CD4-positive, alpha-beta T cell (primary cell): ENCODE results near the gene LY6G5C. TPM values are rescaled to one million over a fixed set of nuclear protein-coding genes. Genes with fewer than 3 reads are reported as not detected.

ENCODE experiments used
- ATAC-seq: fragments of 200-7000 bp; cut with Tn5 transposase; one replicate; pipeline ENCODE4 v1.10.0; 2022; ENCODE audit warnings: mild to moderate bottlenecking; ENCODE audit not compliant: poor library complexity
- CTCF ChIA-PET: fragments of 350-600 bp; sonication (Branson Sonifier 250); formaldehyde crosslinking; loops from one replicate; lab custom pipeline; 2021; ENCODE audit warnings: antibody characterized with exemption, inconsistent platforms; lab: Charles Lee
- POLR2A ChIA-PET: fragments of 350-600 bp; sonication (Branson Sonifier 250); formaldehyde crosslinking; loops from one replicate; lab custom pipeline; 2021; ENCODE audit warnings: antibody characterized with exemption, inconsistent platforms; lab: Charles Lee
- DNase-seq, 14 experiments: peaks; one replicate each; pipeline ENCODE4 v3.0.0-alpha.2; 2013 to 2020; ENCODE audit warnings: mixed read lengths in 2 of 14
- H3K27ac ChIP-seq, 2 donors: one replicate each; pipeline versions ENCODE4 v1.5.1 to v1.7.0; 2013; ENCODE audit warnings: low read length in 2 of 2, low read depth in 1 of 2, mild to moderate bottlenecking in 1 of 2
- H3K27me3 ChIP-seq, 2 experiments: 1 replicate in 1 of 2; 2 replicates in 1 of 2; pipeline versions ENCODE4 v1.6.1 to v1.7.0; 2013; ENCODE audit warnings: low read length in 2 of 2, control low read depth in 1 of 2, mild to moderate bottlenecking in 1 of 2, moderate library complexity in 1 of 2; ENCODE audit not compliant: insufficient read depth in 2 of 2, control insufficient read depth in 1 of 2
- H3K36me3 ChIP-seq: one replicate; pipeline ENCODE4 v1.6.1; 2013; ENCODE audit warnings: low read length, control low read depth; ENCODE audit not compliant: insufficient read depth
- H3K4me1 ChIP-seq: one replicate; pipeline ENCODE4 v1.6.1; 2013; ENCODE audit warnings: low read length, control low read depth; ENCODE audit not compliant: insufficient read depth
- H3K4me3 ChIP-seq: one replicate; pipeline ENCODE4 v1.5.1; 2013; ENCODE audit warnings: mild to moderate bottlenecking, low read length, moderate library complexity
- H3K9me3 ChIP-seq, 2 experiments: 1 replicate in 1 of 2; 2 replicates in 1 of 2; pipeline versions ENCODE4 v1.6.1 to v1.7.0; 2013; ENCODE audit warnings: low read length in 2 of 2, mild to moderate bottlenecking in 2 of 2, control low read depth in 1 of 2, moderate library complexity in 1 of 2; ENCODE audit not compliant: control insufficient read depth in 1 of 2, insufficient read depth in 1 of 2
- H3K27ac Mint-ChIP-seq: one replicate; pipeline ENCODE4 v1.8.0; 2020; ENCODE audit warnings: mixed read lengths
- H3K27me3 Mint-ChIP-seq: one replicate; pipeline ENCODE4 v1.8.0; 2021; ENCODE audit warnings: mixed read lengths
- H3K36me3 Mint-ChIP-seq: one replicate; pipeline ENCODE4 v1.8.0; 2021; ENCODE audit warnings: low read depth, mixed read lengths
- H3K4me1 Mint-ChIP-seq: one replicate; pipeline ENCODE4 v1.8.0; 2021; ENCODE audit warnings: low read depth, mixed read lengths
- H3K4me3 Mint-ChIP-seq: one replicate; pipeline ENCODE4 v1.8.0; 2020; ENCODE audit warnings: mild to moderate bottlenecking, mixed read lengths
- H3K9me3 Mint-ChIP-seq: one replicate; pipeline ENCODE4 v1.8.0; 2020; ENCODE audit warnings: mixed read lengths
- intact Hi-C, 2 experiments: fragments of 100-400 bp; cut with DNase I in 1 of 2; cut with micrococcal nuclease in 1 of 2; formaldehyde crosslinking; loops; one replicate each; pipeline versions ENCODE4 v1.15.1 to v1.9.0; 2023 to 2025; cut with DNase I, micrococcal nuclease
- total RNA-seq, 174 experiments: library from RNA in 2 of 174; stranded (reverse) in 2 of 174; gene quantifications; one replicate each; pipeline ENCODE4 v1.2.3 and lab custom pipeline; 2021 to 2026
- TF ChIP-seq, protein P1 (sequence below): fragments of 200-600 bp; IDR thresholded peaks from one replicate; pipeline ENCODE4 v1.8.0; 2022; ENCODE audit warnings: antibody characterized with exemption, mild to moderate bottlenecking

Gene LY6G5C
- total RNA-seq, 2 experiments from 2014 or later: 0.49 to 0.67 TPM

GRCh38 chr6:31691564-31692108 lies 10.8 kb upstream of the LY6G5C start:
- no peaks in the 10 kb centered on the region for H3K27me3 Mint-ChIP-seq

GRCh38 chr6:31691078-31691463 lies 10.2 kb upstream of the LY6G5C start:
- Mint-ChIP-seq H3K27me3 (no peaks in the 10 kb centered on the region), H3K27ac (no peak overlapping the region), H3K4me3 (no peak overlapping the region), H3K9me3 (no peaks in the 10 kb centered on the region), H3K4me1 (no peaks in the 10 kb centered on the region), H3K36me3 (peaks cover 84% of the 10 kb centered on the region)
- TF ChIP-seq, protein P1, sequence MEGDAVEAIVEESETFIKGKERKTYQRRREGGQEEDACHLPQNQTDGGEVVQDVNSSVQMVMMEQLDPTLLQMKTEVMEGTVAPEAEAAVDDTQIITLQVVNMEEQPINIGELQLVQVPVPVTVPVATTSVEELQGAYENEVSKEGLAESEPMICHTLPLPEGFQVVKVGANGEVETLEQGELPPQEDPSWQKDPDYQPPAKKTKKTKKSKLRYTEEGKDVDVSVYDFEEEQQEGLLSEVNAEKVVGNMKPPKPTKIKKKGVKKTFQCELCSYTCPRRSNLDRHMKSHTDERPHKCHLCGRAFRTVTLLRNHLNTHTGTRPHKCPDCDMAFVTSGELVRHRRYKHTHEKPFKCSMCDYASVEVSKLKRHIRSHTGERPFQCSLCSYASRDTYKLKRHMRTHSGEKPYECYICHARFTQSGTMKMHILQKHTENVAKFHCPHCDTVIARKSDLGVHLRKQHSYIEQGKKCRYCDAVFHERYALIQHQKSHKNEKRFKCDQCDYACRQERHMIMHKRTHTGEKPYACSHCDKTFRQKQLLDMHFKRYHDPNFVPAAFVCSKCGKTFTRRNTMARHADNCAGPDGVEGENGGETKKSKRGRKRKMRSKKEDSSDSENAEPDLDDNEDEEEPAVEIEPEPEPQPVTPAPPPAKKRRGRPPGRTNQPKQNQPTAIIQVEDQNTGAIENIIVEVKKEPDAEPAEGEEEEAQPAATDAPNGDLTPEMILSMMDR: no peak
- ATAC-seq (no peak), DNase-seq (no peak)
- Histone ChIP-seq H3K27ac (no peak overlapping the region), H3K36me3 (peaks cover 85% of the 10 kb centered on the region), H3K4me1 (no peaks in the 10 kb centered on the region), H3K4me3 (no peak overlapping the region), H3K27me3 (no peaks in the 10 kb centered on the region), H3K9me3 (no peaks in the 10 kb centered on the region)
- intact Hi-C loops: no loop called here
- POLR2A ChIA-PET: no interaction called here
- CTCF ChIA-PET: interaction anchor here (0.7 kb wide), 1 partner anchor 38 kb away, joined by 3 read pairs; no protein-coding TSS in a partner anchor

More at GRCh38 chr6:31691564-31692108, 10.8 kb upstream of the LY6G5C start:
- H3K27ac Mint-ChIP-seq: no peak overlapping the region
- ATAC-seq (no peak), DNase-seq (no peak)
- POLR2A ChIA-PET: no interaction called here
- H3K36me3 Mint-ChIP-seq: peaks cover 84% of the 10 kb centered on the region
- Histone ChIP-seq H3K27me3 (no peaks in the 10 kb centered on the region), H3K36me3 (peaks cover 86% of the 10 kb centered on the region), H3K27ac (no peak overlapping the region), H3K9me3 (no peaks in the 10 kb centered on the region), H3K4me1 (no peaks in the 10 kb centered on the region), H3K4me3 (no peak overlapping the region)
- H3K4me3 Mint-ChIP-seq: no peak overlapping the region
- intact Hi-C loops: no loop called here
- no peaks in the 10 kb centered on the region for H3K9me3 Mint-ChIP-seq
- CTCF ChIA-PET: no interaction called here
- TF ChIP-seq, protein P1: no peak
- H3K4me1 Mint-ChIP-seq: no peaks in the 10 kb centered on the region

DNA sequence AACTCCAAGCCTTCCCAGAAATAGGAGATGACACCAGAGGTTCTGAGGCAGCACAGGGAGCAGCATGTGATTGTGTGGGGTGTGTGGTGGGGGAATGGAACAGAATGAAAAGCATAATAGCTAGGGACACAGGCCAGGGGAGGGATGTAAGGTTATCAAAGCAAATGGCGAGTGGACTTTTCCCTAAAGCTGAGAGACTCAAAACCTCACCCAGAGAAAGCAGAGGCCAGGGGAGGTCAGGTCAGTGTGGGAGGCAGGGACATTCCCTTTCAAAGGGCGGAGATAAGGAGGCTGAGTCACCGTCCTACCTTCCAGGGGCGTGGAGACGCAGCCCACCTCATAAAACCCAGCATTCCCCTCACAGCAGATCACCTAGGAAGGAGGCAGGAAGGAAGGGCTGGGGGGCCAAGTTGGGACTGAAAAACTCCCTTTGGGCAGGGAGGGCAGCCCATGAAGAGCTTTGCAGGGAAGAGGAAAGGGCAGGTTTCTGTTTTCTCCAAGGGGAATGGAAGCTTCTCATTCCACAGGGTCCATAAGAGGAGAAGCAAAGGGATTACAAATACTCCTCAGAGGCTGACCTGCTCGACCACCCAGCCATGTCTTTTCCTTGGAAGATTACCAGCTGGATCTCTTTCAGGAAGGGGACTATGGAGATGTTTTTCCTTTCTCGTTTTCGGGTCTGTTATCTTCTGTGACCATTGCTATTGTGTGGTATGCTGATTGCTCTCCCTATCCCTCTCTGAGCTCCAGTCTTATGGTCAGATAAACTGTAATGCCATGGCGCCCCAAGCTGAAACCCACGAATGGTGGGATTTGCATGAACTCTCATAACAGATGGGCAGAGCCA lies 9.6 kb upstream of the LY6G5C start:
- no peak for DNase-seq
- no peaks in the 10 kb centered on the region for H3K27me3 ChIP-seq
- no peak overlapping the region for H3K27ac Mint-ChIP-seq
- no peak overlapping the region for H3K4me3 Mint-ChIP-seq
- no peak overlapping the region for H3K27ac ChIP-seq
- no peaks in the 10 kb centered on the region for H3K27me3 Mint-ChIP-seq
- TF ChIP-seq, protein P1: no peak
- intact Hi-C loops: no loop called here
- H3K4me1 Mint-ChIP-seq: no peaks in the 10 kb centered on the region
- no peaks in the 10 kb centered on the region for H3K9me3 ChIP-seq
- no peaks in the 10 kb centered on the region for H3K4me1 ChIP-seq
- POLR2A ChIA-PET: no interaction called here
- ATAC-seq: no peak
- H3K4me3 ChIP-seq: no peak overlapping the region
- CTCF ChIA-PET: interaction anchor here (0.5 to 0.7 kb wide), 3 partner anchors 30 to 239 kb away, joined by 3 read pairs; partner anchors contain the start of gene C6orf47
- H3K36me3 Mint-ChIP-seq: peaks cover 88% of the 10 kb centered on the region
- peaks cover 83% of the 10 kb centered on the region for H3K36me3 ChIP-seq
- no peaks in the 10 kb centered on the region for H3K9me3 Mint-ChIP-seq
